Aorta (tissue), 5 donors: ENCODE measurements around the gene MED31. TPM values are rescaled to one million over a fixed set of nuclear protein-coding genes. Genes with fewer than 3 reads are reported as not detected.
A peak's percentile ranks its signal among the peaks of the same experiment; 100 is the strongest.

Experiments used
- ATAC-seq: fragments of 200-7000 bp; cut with Tn5 transposase; one replicate; pipeline ENCODE4 v1.9.1; 2022; ENCODE audit warnings: moderate library complexity; ENCODE audit not compliant: low FRiP score
- DNase-seq, 2 donors: peaks; one replicate each; pipeline ENCODE4 v3.0.0-alpha.2; 2020
- H3K27ac ChIP-seq, 2 donors: one replicate each; pipeline ENCODE4 v1.5.1; 2013; ENCODE audit warnings: low read length in 2 of 2, mild to moderate bottlenecking in 2 of 2, moderate library complexity in 2 of 2, control low read depth in 1 of 2, inconsistent platforms in 1 of 2, low read depth in 1 of 2
- H3K27me3 ChIP-seq, 2 donors: one replicate each; pipeline ENCODE4 v1.6.1; 2013; ENCODE audit warnings: control low read depth in 1 of 2, low read length in 1 of 2, mild to moderate bottlenecking in 1 of 2, moderate library complexity in 1 of 2; ENCODE audit not compliant: insufficient read depth in 2 of 2, control insufficient read depth in 1 of 2
- H3K36me3 ChIP-seq, 2 donors: one replicate each; pipeline ENCODE4 v1.6.1; 2013; ENCODE audit warnings: control low read depth in 1 of 2, low read length in 1 of 2, mild to moderate bottlenecking in 1 of 2; ENCODE audit not compliant: insufficient read depth in 2 of 2, control insufficient read depth in 1 of 2
- H3K4me1 ChIP-seq, 2 donors: one replicate each; pipeline ENCODE4 v1.6.1; 2013; ENCODE audit warnings: low read length in 2 of 2, control low read depth in 1 of 2, mild to moderate bottlenecking in 1 of 2, moderate library complexity in 1 of 2; ENCODE audit not compliant: insufficient read depth in 2 of 2, control insufficient read depth in 1 of 2
- H3K4me3 ChIP-seq, 2 donors: one replicate each; pipeline ENCODE4 v1.5.1; 2013; ENCODE audit warnings: low read length in 2 of 2, control low read depth in 1 of 2, mild to moderate bottlenecking in 1 of 2
- H3K9me3 ChIP-seq: one replicate; pipeline ENCODE4 v1.6.1; 2013; ENCODE audit warnings: mild to moderate bottlenecking, low read length; ENCODE audit not compliant: control insufficient read depth
- WGBS, 2 donors: extraction: QIAGEN DNeasy Blood & Tissue Kit; methylation state at CpG; one replicate each; pipeline ENCODE4 v1.1.7; 2013; 5-methylcytosine and 5-hydroxymethylcytosine counted together
- intact Hi-C, 2 donors: fragments of 100-400 bp; cut with DNase I; formaldehyde crosslinking; loops; one replicate each; pipeline versions ENCODE4 v1.14.2 to v1.15.0; 2022
- polyA plus RNA-seq, 2 donors: library from polyadenylated mRNA; stranded (reverse); fragments of 200-250 nt; gene quantifications; one replicate each; pipeline ENCODE4 v1.2.3, GENCODE V29; 2013
- total RNA-seq, 2 donors: library from RNA; stranded (reverse); fragmentation: NEBNext Ultra II Directional; extraction: Animal tissue kit (Norgen Biotek cat#: 25700); gene quantifications; one replicate each; pipeline ENCODE4 v1.2.1, GENCODE V29; 2021
- donor health status: healthy with polysubstance abuse.
- donor health status: Bipolar disorder and iron deficiency.
- donor health status: DM: no; HTN: no; CAD: no.
- donor health status: DM: no; HTN: no; CAD: no.
- donor health status: DM: yes; HTN: yes; CAD: no.

Gene MED31
- total and polyA plus RNA-seq, 4 donors, result 8.4 to 15.2 (median 12.0) TPM

GRCh38 chr17:6639586-6640535, 11.5 kb downstream of the MED31 start:
- Histone ChIP-seq H3K27ac (no peak overlapping the region), H3K4me1 (no peaks in the 10 kb centered on the region), H3K9me3 (no peaks in the 10 kb centered on the region), H3K4me3 (peak overlapping the region; percentile 60 to 63), H3K27me3 (no peaks in the 10 kb centered on the region), H3K36me3 (no peaks in the 10 kb centered on the region)
- peak; percentile 65 for ATAC-seq
- WGBS, 2 donors, result 1 to 2% methylated on average over 65 to 67 of the region's 67 CpGs
- intact Hi-C loops, result loop anchor here in 1 of 2 donors (10.0 kb wide), 1 partner anchor 165 kb away; no protein-coding TSS in a partner anchor
- DNase-seq, result peak; percentile 63 to 78

- DNase-seq (no peak), ATAC-seq (no peak)
- H3K36me3 ChIP-seq, result no peaks in the 10 kb centered on the region
- 46 to 52% methylated on average over 14 to 15 of the region's 15 CpGs for WGBS, 2 donors
- H3K27ac ChIP-seq, result no peak overlapping the region
- peak overlapping the region in 1 of 2 donors; percentile 63 for H3K4me3 ChIP-seq
- H3K27me3 ChIP-seq, result no peaks in the 10 kb centered on the region
- no peaks in the 10 kb centered on the region for H3K9me3 ChIP-seq
- no peaks in the 10 kb centered on the region for H3K4me1 ChIP-seq
- intact Hi-C loops, result loop anchor here in 1 of 2 donors (10.0 kb wide), 1 partner anchor 164 kb away; no protein-coding TSS in a partner anchor
Measured at GRCh38 chr17:6639014-6639585, 12.3 kb downstream of the MED31 start.

GRCh38 chr17:6638046-6638908, 13.1 kb downstream of the MED31 start:
- H3K27me3 ChIP-seq, result no peaks in the 10 kb centered on the region
- no peak for ATAC-seq
- no peak overlapping the region for H3K27ac ChIP-seq
- H3K36me3 ChIP-seq, result no peaks in the 10 kb centered on the region
- H3K4me3 ChIP-seq, result no peak overlapping the region
- WGBS, 2 donors, result 82 to 85% methylated on average over 24 of the region's 24 CpGs
- intact Hi-C loops, result loop anchor here in 1 of 2 donors (10.0 kb wide), 1 partner anchor 163 kb away; no protein-coding TSS in a partner anchor
- peak in 1 of 2 donors; percentile 43 for DNase-seq
- no peaks in the 10 kb centered on the region for H3K9me3 ChIP-seq
- no peaks in the 10 kb centered on the region for H3K4me1 ChIP-seq

- H3K36me3 ChIP-seq, result no peaks in the 10 kb centered on the region
- no peak for ATAC-seq
- 95 to 99% methylated on average over 6 of the region's 6 CpGs for WGBS, 2 donors
- intact Hi-C loops, result loop anchor here in 1 of 2 donors (10.0 kb wide), 1 partner anchor 163 kb away; no protein-coding TSS in a partner anchor
- no peak for DNase-seq
- no peak overlapping the region for H3K4me3 ChIP-seq
- no peaks in the 10 kb centered on the region for H3K27me3 ChIP-seq
- no peaks in the 10 kb centered on the region for H3K9me3 ChIP-seq
- H3K27ac ChIP-seq, result no peak overlapping the region
- H3K4me1 ChIP-seq, result no peaks in the 10 kb centered on the region
Measured at GRCh38 chr17:6637458-6637840, 14.0 kb downstream of the MED31 start.

GRCh38 chr17:6636616-6637457, 14.6 kb downstream of the MED31 start:
- Histone ChIP-seq H3K36me3 (no peaks in the 10 kb centered on the region), H3K9me3 (no peaks in the 10 kb centered on the region), H3K27me3 (no peaks in the 10 kb centered on the region), H3K4me1 (no peaks in the 10 kb centered on the region), H3K27ac (no peak overlapping the region), H3K4me3 (no peak overlapping the region)
- DNase-seq (no peak), ATAC-seq (no peak)
- WGBS, 2 donors, result 93 to 95% methylated on average over 17 of the region's 17 CpGs
- intact Hi-C loops, result loop anchor here in 1 of 2 donors (10.0 kb wide), 1 partner anchor 162 kb away; no protein-coding TSS in a partner anchor

GRCh38 chr17:6636105-6636504, 15.3 kb downstream of the MED31 start:
- Histone ChIP-seq H3K9me3 (no peaks in the 10 kb centered on the region), H3K36me3 (no peaks in the 10 kb centered on the region), H3K4me1 (no peaks in the 10 kb centered on the region), H3K27ac (no peak overlapping the region), H3K27me3 (no peaks in the 10 kb centered on the region), H3K4me3 (no peak overlapping the region)
- intact Hi-C loops, result loop anchor here in 1 of 2 donors (10.0 kb wide), 1 partner anchor 161 kb away; no protein-coding TSS in a partner anchor
- ATAC-seq, result no peak
- WGBS, 2 donors, result 75 to 80% methylated on average over 2 of the region's 2 CpGs
- no peak for DNase-seq

GRCh38 chr17:6633263-6633662, 18.1 kb downstream of the MED31 start:
- H3K9me3 ChIP-seq, result no peaks in the 10 kb centered on the region
- intact Hi-C loops, result loop anchor here in 1 of 2 donors (10.0 kb wide), 1 partner anchor 158 kb away; no protein-coding TSS in a partner anchor
- no peaks in the 10 kb centered on the region for H3K27me3 ChIP-seq
- no peaks in the 10 kb centered on the region for H3K4me1 ChIP-seq
- WGBS, 2 donors, result 98 to 99% methylated on average over 3 of the region's 3 CpGs
- no peak for DNase-seq
- no peak overlapping the region for H3K4me3 ChIP-seq
- ATAC-seq, result no peak
- no peak overlapping the region for H3K27ac ChIP-seq
- no peaks in the 10 kb centered on the region for H3K36me3 ChIP-seq
